GM19324 (cell line): Measurements from ENCODE around the gene ALDOB.

Experiments used
- ATAC-seq: cut with Tn5 transposase; IDR thresholded peaks from one replicate; pipeline ENCODE4 v1.9.1; 2021; ENCODE audit warnings: mild to moderate bottlenecking, moderate library complexity; ENCODE audit not compliant: unreplicated experiment, low FRiP score

ALDOB gene

GRCh38 chr9:101435601-101436079, at the start of gene ALDOB:
ALDOB (minus strand) TSS chr9:101435774; CDS start chr9:101430887, 4,887 bp downstream.
- ATAC-seq = no peak

- ATAC-seq = no peak
Measured at GRCh38 chr9:101484046-101484445, 48.5 kb upstream of the ALDOB start.

GRCh38 chr9:101481261-101481660, 45.7 kb upstream of the ALDOB start:
- ATAC-seq = no peak

- no peak for ATAC-seq
Measured at GRCh38 chr9:101480386-101480785, 44.8 kb upstream of the ALDOB start.

GRCh38 chr9:101479338-101480030, 43.9 kb upstream of the ALDOB start:
- no peak for ATAC-seq

- ATAC-seq = no peak
Measured at GRCh38 chr9:101478906-101479305, 43.3 kb upstream of the ALDOB start.

GRCh38 chr9:101478444-101478843, 42.9 kb upstream of the ALDOB start:
- ATAC-seq = no peak

GRCh38 chr9:101477736-101478135, 42.2 kb upstream of the ALDOB start:
- ATAC-seq = no peak

GRCh38 chr9:101477214-101477613, 41.6 kb upstream of the ALDOB start:
- ATAC-seq = no peak

- ATAC-seq = no peak
Measured at GRCh38 chr9:101476576-101477208, 41.1 kb upstream of the ALDOB start.

GRCh38 chr9:101472891-101473290, 37.3 kb upstream of the ALDOB start:
- no peak for ATAC-seq

- no peak for ATAC-seq
Measured at GRCh38 chr9:101470929-101471328, 35.4 kb upstream of the ALDOB start.

GRCh38 chr9:101470021-101470420, 34.4 kb upstream of the ALDOB start:
- ATAC-seq = no peak

- ATAC-seq = no peak
Measured at GRCh38 chr9:101469026-101469425, 33.5 kb upstream of the ALDOB start.

- no peak for ATAC-seq
Measured at GRCh38 chr9:101468116-101468515, 32.5 kb upstream of the ALDOB start.

- ATAC-seq = no peak
Measured at GRCh38 chr9:101467690-101468089, 32.1 kb upstream of the ALDOB start.

- no peak for ATAC-seq
Measured at GRCh38 chr9:101466863-101467262, 31.3 kb upstream of the ALDOB start.

GRCh38 chr9:101465326-101465915, 29.8 kb upstream of the ALDOB start:
- no peak for ATAC-seq

GRCh38 chr9:101463397-101463796, 27.8 kb upstream of the ALDOB start:
- no peak for ATAC-seq

GRCh38 chr9:101462558-101462957, 27.0 kb upstream of the ALDOB start:
- ATAC-seq = no peak

GRCh38 chr9:101460965-101461364, 25.4 kb upstream of the ALDOB start:
- ATAC-seq = no peak
